GM20000 (cell line): ENCODE measurements around the gene TXNL4A.

Source experiments
- DNase-seq: peaks from one replicate; pipeline ENCODE4 v3.0.0; 2012; ENCODE audit warnings: low spot score
- TF ChIP-seq, protein P1 (sequence below): IDR thresholded peaks from 2 replicates; pipeline ENCODE4 v1.5.1; 2012; ENCODE audit warnings: mild to moderate bottlenecking, control low read depth; ENCODE audit errors: extremely low read depth, missing control alignments

The TXNL4A gene

DNA sequence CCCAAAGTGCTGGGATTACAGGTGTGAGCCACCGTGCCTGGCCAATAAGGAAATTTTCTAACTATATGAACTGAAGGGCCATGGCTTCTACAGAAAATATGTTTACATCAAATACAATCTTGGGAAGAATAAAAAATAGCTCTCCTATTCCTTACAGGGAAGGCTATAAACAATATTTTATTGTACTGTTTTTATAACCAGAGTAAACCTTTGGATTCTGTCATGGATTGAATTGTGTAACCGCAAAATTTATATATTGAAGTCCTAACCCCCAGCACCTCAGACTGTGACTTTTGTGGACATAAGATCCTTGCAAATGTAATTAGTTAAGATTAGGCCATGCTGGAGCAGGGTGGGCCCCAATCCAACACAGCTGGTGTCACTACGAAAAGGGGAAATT, 15.6 kb downstream of the TXNL4A start:
- no peak for DNase-seq
- TF ChIP-seq, protein P1, sequence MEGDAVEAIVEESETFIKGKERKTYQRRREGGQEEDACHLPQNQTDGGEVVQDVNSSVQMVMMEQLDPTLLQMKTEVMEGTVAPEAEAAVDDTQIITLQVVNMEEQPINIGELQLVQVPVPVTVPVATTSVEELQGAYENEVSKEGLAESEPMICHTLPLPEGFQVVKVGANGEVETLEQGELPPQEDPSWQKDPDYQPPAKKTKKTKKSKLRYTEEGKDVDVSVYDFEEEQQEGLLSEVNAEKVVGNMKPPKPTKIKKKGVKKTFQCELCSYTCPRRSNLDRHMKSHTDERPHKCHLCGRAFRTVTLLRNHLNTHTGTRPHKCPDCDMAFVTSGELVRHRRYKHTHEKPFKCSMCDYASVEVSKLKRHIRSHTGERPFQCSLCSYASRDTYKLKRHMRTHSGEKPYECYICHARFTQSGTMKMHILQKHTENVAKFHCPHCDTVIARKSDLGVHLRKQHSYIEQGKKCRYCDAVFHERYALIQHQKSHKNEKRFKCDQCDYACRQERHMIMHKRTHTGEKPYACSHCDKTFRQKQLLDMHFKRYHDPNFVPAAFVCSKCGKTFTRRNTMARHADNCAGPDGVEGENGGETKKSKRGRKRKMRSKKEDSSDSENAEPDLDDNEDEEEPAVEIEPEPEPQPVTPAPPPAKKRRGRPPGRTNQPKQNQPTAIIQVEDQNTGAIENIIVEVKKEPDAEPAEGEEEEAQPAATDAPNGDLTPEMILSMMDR: no peak

DNA sequence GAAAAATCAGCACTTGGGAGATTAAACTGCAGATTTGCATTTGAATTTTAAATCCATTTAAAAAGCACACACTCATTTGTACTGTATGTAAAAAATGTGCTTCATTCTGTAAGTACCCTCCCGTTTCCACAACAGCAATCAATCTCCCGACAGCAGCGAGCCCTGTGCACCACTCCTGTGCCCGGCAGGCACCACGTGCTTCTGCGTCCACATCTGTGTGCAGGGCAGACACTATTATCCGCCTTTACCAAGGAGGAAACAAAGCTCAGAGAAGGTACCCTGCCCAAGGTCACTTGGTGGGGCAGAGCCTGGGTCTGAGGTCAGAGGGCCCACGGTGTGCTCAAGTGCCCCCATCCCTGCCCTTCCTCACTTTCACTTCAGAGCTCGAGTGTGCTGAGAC, 16.4 kb downstream of the TXNL4A start:
- no peak for DNase-seq
- TF ChIP-seq, protein P1: no peak

DNA sequence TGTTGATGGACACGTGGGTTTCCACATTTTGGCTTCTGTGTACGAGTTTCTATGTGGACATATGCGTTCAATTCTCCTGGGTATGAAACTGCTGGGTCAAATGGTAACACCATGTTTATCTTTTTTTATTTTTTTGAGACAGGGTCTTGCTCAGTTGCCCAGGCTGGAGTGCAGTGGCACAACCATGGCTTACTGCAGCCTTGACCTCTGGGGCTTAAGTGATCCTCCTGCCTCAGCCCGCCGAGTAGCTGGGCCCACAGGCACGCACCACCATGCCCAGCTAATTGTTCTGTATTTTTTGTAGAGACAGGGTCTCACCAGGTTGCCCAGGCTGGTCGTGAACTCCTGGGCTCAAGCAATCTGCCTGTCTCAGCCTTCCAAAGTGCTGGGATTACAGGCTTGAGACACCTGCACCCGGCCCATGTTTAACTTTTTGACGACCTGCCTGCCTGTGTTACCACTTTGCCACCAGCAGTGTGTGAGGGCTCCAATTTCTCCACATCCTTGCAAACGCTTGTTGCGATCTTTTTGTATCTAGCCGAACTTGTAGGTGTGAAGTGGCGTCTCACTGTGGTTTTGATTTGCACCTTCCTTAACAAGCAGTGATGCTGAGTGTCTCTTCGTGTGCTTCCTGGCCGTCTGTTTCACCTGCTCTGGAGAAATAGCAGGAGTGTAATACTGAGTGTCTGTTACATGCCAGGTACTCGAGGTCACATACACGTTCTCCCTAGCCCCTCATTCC, 17.0 kb downstream of the TXNL4A start:
- no peak for DNase-seq
- TF ChIP-seq, protein P1: no peak

DNA sequence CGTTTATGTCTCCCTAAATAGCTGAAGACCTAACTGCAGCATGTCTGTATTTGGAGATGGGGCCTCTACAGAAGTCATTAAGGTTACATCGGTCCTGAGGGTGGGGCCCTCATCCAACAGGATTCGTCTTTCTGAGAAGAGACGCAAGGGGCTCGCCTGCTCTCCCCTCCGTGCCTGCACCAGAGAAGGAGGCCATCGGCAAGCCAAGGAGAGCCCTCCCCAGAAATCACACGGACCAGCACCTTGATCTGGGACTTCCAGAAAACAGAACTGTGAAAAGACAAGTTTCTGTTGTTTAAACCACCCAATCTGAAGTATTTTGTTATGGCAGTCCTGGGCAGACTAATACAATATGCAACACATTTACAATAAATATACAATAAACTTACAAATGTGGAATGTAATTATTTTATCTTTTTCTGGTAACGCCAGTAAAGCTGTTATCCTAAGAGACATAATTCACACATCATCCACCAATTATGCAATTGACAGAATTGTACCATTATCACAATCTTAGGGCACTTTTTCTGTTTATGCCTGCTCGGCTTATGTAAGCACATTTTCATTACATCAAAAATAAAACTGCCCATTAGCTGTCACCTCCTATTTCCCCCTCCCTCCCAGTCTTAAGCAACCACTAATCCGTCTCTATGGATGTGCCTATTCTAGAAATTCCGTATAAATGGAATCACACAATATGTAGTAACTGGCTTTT, 17.8 kb downstream of the TXNL4A start:
- no peak for DNase-seq
- TF ChIP-seq, protein P1: no peak

DNA sequence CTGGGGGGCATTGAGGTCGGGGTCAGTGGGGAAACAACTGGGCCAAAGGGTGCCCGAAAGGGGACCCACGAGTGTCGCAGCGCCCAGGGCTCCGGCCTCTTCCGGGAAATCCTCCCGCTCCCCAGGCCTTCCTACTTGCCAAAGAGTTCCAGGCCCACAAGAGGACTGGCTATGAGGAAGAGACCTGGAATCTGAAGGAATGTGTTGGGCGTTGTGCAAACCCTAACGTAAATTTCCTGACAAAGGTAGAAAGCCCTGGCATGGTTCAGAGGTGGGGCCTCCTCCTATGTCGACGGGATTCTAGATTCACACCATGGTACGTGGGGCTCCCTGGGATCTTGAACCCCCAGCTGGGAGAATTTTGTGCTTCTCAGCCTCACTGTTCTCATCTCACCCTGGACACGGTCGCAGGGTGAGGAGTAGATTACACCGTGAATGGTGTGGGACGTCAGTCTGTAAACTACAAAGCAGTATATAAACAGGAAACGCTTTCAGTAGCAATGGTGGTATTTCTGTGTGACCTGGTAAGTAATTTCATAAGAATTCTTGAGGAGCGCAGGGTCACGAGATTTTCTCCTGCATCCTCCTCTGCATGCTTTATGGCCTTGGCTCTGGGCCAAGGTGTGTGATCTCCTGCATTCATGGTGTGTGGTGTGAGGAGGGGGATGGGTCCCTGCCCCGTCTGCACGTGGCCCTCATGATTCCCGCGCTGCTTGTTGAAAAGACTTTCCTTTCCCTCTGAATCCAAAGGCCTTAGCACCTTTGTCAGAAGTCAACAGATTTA, 23.1 kb downstream of the TXNL4A start:
- no peak for DNase-seq
- TF ChIP-seq, protein P1: no peak

DNA sequence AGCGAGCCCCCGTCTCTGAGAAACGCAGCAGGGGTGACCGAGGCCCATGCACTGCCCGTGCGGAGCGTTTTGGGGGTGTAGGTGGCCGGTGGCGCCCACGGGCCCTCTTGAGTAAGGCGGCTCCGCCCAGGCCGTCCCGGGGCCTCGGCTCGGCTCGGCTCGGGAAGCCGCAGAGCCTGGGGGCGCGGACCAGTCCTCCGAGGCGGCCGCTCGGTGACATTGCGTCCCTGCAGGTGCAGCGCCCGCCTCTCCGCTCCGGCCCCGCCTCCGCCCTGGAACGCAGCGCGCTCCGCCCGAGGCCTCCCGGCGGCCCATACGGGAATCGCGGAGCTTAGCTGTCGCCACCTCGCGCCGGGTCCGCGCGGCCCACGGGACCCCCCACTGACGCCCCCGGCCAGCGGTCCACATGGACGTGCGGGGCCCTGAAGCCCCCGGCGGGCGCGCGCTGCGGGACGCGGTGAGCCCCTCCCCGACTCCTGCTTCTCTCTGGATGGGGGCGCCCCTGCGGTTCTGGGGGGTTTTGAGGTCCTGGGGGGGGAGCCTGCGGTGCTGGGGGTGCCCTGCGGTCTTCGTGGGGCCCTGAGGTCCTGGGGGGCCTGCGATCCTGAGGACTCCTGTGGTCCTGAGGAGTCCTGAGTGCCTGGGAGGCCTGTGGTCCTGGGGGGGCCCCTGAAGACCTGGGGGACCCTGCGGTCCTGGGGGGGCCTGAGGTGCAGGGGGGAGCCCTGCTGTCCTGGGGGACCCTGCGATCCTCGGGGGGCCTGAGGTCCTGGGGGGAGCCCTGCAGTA, 23.8 kb downstream of the TXNL4A start, which contains the start of gene HSBP1L1:
TSS of gene HSBP1L1 (plus strand) at position 314 of the 789 bp plus-strand sequence. CDS start at position 407, 93 bp downstream.
- TF ChIP-seq, protein P1: no peak

More for the DNA sequence above, 23.8 kb downstream of the TXNL4A start, which contains the start of gene HSBP1L1:
- DNase-seq: peak; percentile 86
